HepG2 (cell line): ENCODE results near the gene SLC7A6OS. TPM values are rescaled to one million over a fixed set of nuclear protein-coding genes. Genes with fewer than 3 reads are reported as not detected.

Source experiments
- ATF6 ChIP-seq: sonication (generic); formaldehyde crosslinking; conservative IDR thresholded peaks from 2 replicates; pipeline ENCODE4 v1.4.0; 2020; ENCODE audit warnings: missing genetic modification reagents
- DMTF1 ChIP-seq: sonication (generic); formaldehyde crosslinking; IDR thresholded peaks from 2 replicates; pipeline ENCODE4 v1.4.0; 2020; ENCODE audit warnings: mild to moderate bottlenecking, missing genetic modification reagents
- IRF2 ChIP-seq: IDR thresholded peaks from 2 replicates; pipeline ENCODE4 v1.6.1; 2018; ENCODE audit warnings: missing genetic modification reagents, missing compliant biosample characterization
- ISL2 ChIP-seq: sonication (generic); formaldehyde crosslinking; IDR thresholded peaks from 2 replicates; pipeline ENCODE4 v1.5.0; 2020; ENCODE audit warnings: missing genetic modification reagents
- MBD4 ChIP-seq: IDR thresholded peaks from 2 replicates; pipeline ENCODE4 v1.6.1; 2012; ENCODE audit warnings: low read length, inconsistent platforms, borderline replicate concordance
- MED1 ChIP-seq: sonication (generic); formaldehyde crosslinking; IDR thresholded peaks from 2 replicates; pipeline ENCODE4 v1.4.0; 2020; ENCODE audit warnings: missing genetic modification reagents
- MED8 ChIP-seq: sonication (generic); formaldehyde crosslinking; IDR thresholded peaks from 2 replicates; pipeline ENCODE4 v1.8.1; 2023; ENCODE audit warnings: mild to moderate bottlenecking, missing genetic modification reagents; ENCODE audit not compliant: insufficient replicate concordance
- RBM22 ChIP-seq: fragments of 200-400 bp; formaldehyde crosslinking; optimal IDR thresholded peaks from 2 replicates; pipeline ENCODE3; 2017; ENCODE audit warnings: mild to moderate bottlenecking, low read length, moderate library complexity
- RNF2 ChIP-seq: fragments of 450-650 bp; conservative IDR thresholded peaks from 2 replicates; pipeline ENCODE4 v1.6.1; 2016; ENCODE audit warnings: low read depth
- SIX4 ChIP-seq: sonication (generic); formaldehyde crosslinking; IDR thresholded peaks from 2 replicates; pipeline ENCODE4 v1.4.0; 2020; ENCODE audit warnings: missing genetic modification reagents
- TOPORS ChIP-seq: sonication (generic); formaldehyde crosslinking; IDR thresholded peaks from 2 replicates; pipeline ENCODE4 v1.8.0; 2023; ENCODE audit warnings: mild to moderate bottlenecking, missing genetic modification reagents
- ZFP41 ChIP-seq: sonication (generic); formaldehyde crosslinking; IDR thresholded peaks from 2 replicates; pipeline ENCODE4 v1.4.0; 2020; ENCODE audit warnings: mild to moderate bottlenecking, missing genetic modification reagents, borderline replicate concordance
- ZFP90 ChIP-seq: sonication (generic); formaldehyde crosslinking; IDR thresholded peaks from 2 replicates; pipeline ENCODE4 v1.8.0; 2022; ENCODE audit warnings: missing genetic modification reagents, mild to moderate bottlenecking, inconsistent platforms, borderline replicate concordance
- ZNF383 ChIP-seq: sonication (generic); formaldehyde crosslinking; IDR thresholded peaks from 2 replicates; pipeline ENCODE4 v1.4.0; 2020; ENCODE audit warnings: missing genetic modification reagents, mild to moderate bottlenecking, borderline replicate concordance
- ZNF550 ChIP-seq: sonication (generic); formaldehyde crosslinking; IDR thresholded peaks from 2 replicates; pipeline ENCODE4 v1.4.0; 2020; ENCODE audit warnings: mild to moderate bottlenecking, missing genetic modification reagents, borderline replicate concordance
- ZNF563 ChIP-seq: sonication (generic); formaldehyde crosslinking; IDR thresholded peaks from 2 replicates; pipeline ENCODE4 v1.8.0; 2022; ENCODE audit warnings: mild to moderate bottlenecking, moderate library complexity, missing genetic modification reagents
- ZNF567 ChIP-seq: sonication (generic); formaldehyde crosslinking; IDR thresholded peaks from 2 replicates; pipeline ENCODE4 v1.8.1; 2023; ENCODE audit warnings: mild to moderate bottlenecking, missing genetic modification reagents, borderline replicate concordance
- ZNF839 ChIP-seq: sonication (generic); formaldehyde crosslinking; IDR thresholded peaks from 2 replicates; pipeline ENCODE4 v1.4.0; 2020; ENCODE audit warnings: missing genetic modification reagents, mild to moderate bottlenecking, borderline replicate concordance
- polyA plus RNA-seq, 8 experiments: library from polyadenylated mRNA; depleted of rRNA in 3 of 8; stranded (reverse) in 7 of 8; unstranded in 1 of 8; fragments of >200 nt; fragmentation: Illumina TruSeq in 4 of 8; extraction: Trizol in 4 of 8; gene quantifications; 2 replicates each; pipeline versions ENCODE4 v1.2.1 to v1.2.3, GENCODE V29; 2011 to 2016; ENCODE audit warnings: low read depth in 4 of 8, missing spikeins in 1 of 8, mixed read lengths in 1 of 8; ENCODE audit not compliant: insufficient read depth in 1 of 8
- total RNA-seq, 5 experiments: library from RNA; depleted of rRNA; stranded (reverse); fragments of >200 nt; fragmentation: Illumina TruSeq; extraction: Trizol; gene quantifications; 2 replicates each; pipeline ENCODE4 v1.2.3, GENCODE V29; 2016; ENCODE audit warnings: low read depth in 1 of 5
- TF ChIP-seq, protein P1 (sequence below): sonication (generic); formaldehyde crosslinking; IDR thresholded peaks from 2 replicates; pipeline ENCODE4 v1.8.0; 2022; ENCODE audit warnings: missing genetic modification reagents, mild to moderate bottlenecking, moderate library complexity, borderline replicate concordance
- TF ChIP-seq, protein P2 (sequence below): sonication (generic); formaldehyde crosslinking; IDR thresholded peaks from 2 replicates; pipeline ENCODE4 v1.4.0; 2020; ENCODE audit warnings: missing genetic modification reagents

SLC7A6OS gene
- total and polyA plus RNA-seq, 2 of the 13 experiments (the other 11 are each of a cell fraction or from before 2014, with no cell fraction given): 11.2 to 21.5 TPM

DNA sequence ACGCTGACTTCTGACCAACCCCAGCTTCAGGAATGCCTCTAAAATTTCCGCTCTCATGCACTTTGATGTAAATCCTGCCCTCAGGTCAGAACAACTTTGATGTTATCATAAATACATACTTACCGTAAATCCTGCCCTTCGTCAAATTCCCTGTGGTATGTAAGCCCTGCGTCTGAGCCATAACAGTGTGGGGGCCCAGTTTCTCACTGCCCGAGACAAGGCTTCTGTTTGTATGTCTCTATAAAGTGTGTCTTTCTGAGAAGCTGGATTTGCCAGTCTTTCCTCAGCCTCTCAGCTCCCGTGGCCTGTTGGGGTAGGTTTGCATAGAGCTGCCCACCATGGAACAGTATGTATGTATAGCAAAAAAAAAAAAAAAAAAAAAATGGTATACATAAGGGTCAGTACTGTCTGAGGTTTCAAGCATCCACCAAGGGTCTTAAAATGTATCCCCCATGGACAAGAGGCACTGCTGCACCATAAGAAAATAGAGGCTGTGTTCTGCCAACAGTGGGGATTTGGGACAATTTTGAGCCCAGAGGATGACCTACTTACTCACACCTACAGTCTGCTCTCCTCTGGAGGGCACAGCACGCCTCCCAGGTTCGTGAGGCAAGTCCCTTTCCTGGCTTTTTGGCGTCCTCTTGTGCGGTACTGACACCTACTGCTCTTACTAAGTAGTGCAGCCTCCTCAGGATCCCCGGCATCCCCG lies 17.6 kb upstream of the SLC7A6OS start (continued):
- TF ChIP-seq DMTF1 (CRISPR knock-in tag) (0 out of 2 replicates have a peak, but pooled peaks have one; percentile 23), ZFP41 (no peak), RBM22 (no peak), ZNF550 (CRISPR knock-in tag) (no peak), RNF2 (no peak), ZNF563 (no peak), ATF6 (CRISPR knock-in tag) (no peak), ZNF567 (no peak), MBD4 (no peak; the same call in 1 of the 2 replicates), ZNF839 (CRISPR knock-in tag) (no peak), SIX4 (peak; percentile 67; the same call in 1 of the 2 replicates), MED1 (CRISPR knock-in tag) (peak; percentile 51), ZNF383 (CRISPR knock-in tag) (peak; percentile 44; the same call in 1 of the 2 replicates), IRF2 (CRISPR knock-in tag) (no peak), ISL2 (CRISPR knock-in tag) (peak; percentile 63), TOPORS (CRISPR knock-in tag) (no peak), ZFP90 (CRISPR knock-in tag) (no peak), MED8 (CRISPR knock-in tag) (no peak)
- TF ChIP-seq, protein P1, sequence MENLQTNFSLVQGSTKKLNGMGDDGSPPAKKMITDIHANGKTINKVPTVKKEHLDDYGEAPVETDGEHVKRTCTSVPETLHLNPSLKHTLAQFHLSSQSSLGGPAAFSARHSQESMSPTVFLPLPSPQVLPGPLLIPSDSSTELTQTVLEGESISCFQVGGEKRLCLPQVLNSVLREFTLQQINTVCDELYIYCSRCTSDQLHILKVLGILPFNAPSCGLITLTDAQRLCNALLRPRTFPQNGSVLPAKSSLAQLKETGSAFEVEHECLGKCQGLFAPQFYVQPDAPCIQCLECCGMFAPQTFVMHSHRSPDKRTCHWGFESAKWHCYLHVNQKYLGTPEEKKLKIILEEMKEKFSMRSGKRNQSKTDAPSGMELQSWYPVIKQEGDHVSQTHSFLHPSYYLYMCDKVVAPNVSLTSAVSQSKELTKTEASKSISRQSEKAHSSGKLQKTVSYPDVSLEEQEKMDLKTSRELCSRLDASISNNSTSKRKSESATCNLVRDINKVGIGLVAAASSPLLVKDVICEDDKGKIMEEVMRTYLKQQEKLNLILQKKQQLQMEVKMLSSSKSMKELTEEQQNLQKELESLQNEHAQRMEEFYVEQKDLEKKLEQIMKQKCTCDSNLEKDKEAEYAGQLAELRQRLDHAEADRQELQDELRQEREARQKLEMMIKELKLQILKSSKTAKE (CRISPR knock-in tag): no peak; the same call in 1 of the 2 replicates
- TF ChIP-seq, protein P2, sequence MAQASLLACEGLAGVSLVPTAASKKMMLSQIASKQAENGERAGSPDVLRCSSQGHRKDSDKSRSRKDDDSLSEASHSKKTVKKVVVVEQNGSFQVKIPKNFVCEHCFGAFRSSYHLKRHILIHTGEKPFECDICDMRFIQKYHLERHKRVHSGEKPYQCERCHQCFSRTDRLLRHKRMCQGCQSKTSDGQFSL (CRISPR knock-in tag): no peak
